ENCODE data around the gene UCP2. TPM values are rescaled to one million over a fixed set of nuclear protein-coding genes. Genes with fewer than 3 reads are reported as not detected.

The UCP2 gene
- total RNA-seq, 1 experiment from 2014 or later: 54.0 TPM

- TF ChIP-seq E2F5 (CRISPR knock-in tag; IDR thresholded peaks at IDR 0.05) (peak; percentile 94), ZNF232 (CRISPR knock-in tag; IDR thresholded peaks at IDR 0.05) (no peak), RELA (CRISPR knock-in tag; IDR thresholded peaks at IDR 0.05; ENCODE audit: borderline replicate concordance) (0 out of 2 replicates have a peak, but pooled peaks have one; percentile 56), PRRX2 (CRISPR knock-in tag; IDR thresholded peaks at IDR 0.05) (no peak), GABPB1 (CRISPR knock-in tag; IDR thresholded peaks at IDR 0.05) (peak; percentile 74; the same call in 1 of the 2 replicates), ZNF138 (CRISPR knock-in tag; conservative IDR thresholded peaks at IDR 0.05) (no peak), FOXP1 (CRISPR knock-in tag; IDR thresholded peaks at IDR 0.05; ENCODE audit: borderline replicate concordance) (peak; percentile 96), HMGXB4 (CRISPR knock-in tag; IDR thresholded peaks at IDR 0.05) (peak; percentile 66; the same call in 1 of the 2 replicates), ZNF121 (CRISPR knock-in tag; IDR thresholded peaks at IDR 0.05) (no peak), CBFB (CRISPR knock-in tag; IDR thresholded peaks at IDR 0.05; ENCODE audit: low read depth) (no peak), GTF2I (CRISPR knock-in tag; conservative IDR thresholded peaks at IDR 0.05) (no peak), HMGA2 (CRISPR knock-in tag; IDR thresholded peaks at IDR 0.05) (no peak), KAT7 (CRISPR knock-in tag; IDR thresholded peaks at IDR 0.05; ENCODE audit: borderline replicate concordance) (peak; percentile 40; the same call in 1 of the 2 replicates), ZNF317 (CRISPR knock-in tag; IDR thresholded peaks at IDR 0.05; ENCODE audit: borderline replicate concordance, low read depth) (no peak), SMAD3 (CRISPR knock-in tag; IDR thresholded peaks at IDR 0.05; ENCODE audit: borderline replicate concordance) (no peak; the same call in 1 of the 2 replicates), NFE2L1 (CRISPR knock-in tag; IDR thresholded peaks at IDR 0.05) (peak; percentile 75; the same call in 1 of the 2 replicates), GRHL2 (CRISPR knock-in tag; IDR thresholded peaks at IDR 0.05; ENCODE audit: insufficient replicate concordance, severe bottlenecking) (no peak), ATF6 (CRISPR knock-in tag; IDR thresholded peaks at IDR 0.05) (no peak), ZNF416 (CRISPR knock-in tag; IDR thresholded peaks at IDR 0.05) (no peak), ZNF263 (CRISPR knock-in tag; IDR thresholded peaks at IDR 0.05; ENCODE audit: low read depth) (no peak), PRDM15 (CRISPR knock-in tag; IDR thresholded peaks at IDR 0.05) (0 out of 2 replicates have a peak, but pooled peaks have one; percentile 8), TP53 (CRISPR knock-in tag; IDR thresholded peaks at IDR 0.05) (0 out of 2 replicates have a peak, but pooled peaks have one; percentile 52), TCF7 (CRISPR knock-in tag; IDR thresholded peaks at IDR 0.05; ENCODE audit: low read depth) (peak; percentile 53; the same call in 1 of the 2 replicates)
- TF ChIP-seq, protein P1, sequence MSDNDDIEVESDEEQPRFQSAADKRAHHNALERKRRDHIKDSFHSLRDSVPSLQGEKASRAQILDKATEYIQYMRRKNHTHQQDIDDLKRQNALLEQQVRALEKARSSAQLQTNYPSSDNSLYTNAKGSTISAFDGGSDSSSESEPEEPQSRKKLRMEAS (CRISPR knock-in tag; IDR thresholded peaks at IDR 0.05): peak; percentile 93
- TF ChIP-seq, protein P2, sequence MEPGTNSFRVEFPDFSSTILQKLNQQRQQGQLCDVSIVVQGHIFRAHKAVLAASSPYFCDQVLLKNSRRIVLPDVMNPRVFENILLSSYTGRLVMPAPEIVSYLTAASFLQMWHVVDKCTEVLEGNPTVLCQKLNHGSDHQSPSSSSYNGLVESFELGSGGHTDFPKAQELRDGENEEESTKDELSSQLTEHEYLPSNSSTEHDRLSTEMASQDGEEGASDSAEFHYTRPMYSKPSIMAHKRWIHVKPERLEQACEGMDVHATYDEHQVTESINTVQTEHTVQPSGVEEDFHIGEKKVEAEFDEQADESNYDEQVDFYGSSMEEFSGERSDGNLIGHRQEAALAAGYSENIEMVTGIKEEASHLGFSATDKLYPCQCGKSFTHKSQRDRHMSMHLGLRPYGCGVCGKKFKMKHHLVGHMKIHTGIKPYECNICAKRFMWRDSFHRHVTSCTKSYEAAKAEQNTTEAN (CRISPR knock-in tag; IDR thresholded peaks at IDR 0.05): peak; percentile 93
- TF ChIP-seq, protein P3, sequence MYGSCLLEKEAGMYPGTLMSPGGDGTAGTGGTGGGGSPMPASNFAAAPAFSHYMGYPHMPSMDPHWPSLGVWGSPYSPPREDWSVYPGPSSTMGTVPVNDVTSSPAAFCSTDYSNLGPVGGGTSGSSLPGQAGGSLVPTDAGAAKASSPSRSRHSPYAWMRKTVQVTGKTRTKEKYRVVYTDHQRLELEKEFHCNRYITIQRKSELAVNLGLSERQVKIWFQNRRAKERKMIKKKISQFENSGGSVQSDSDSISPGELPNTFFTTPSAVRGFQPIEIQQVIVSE (CRISPR knock-in tag; IDR thresholded peaks at IDR 0.05; ENCODE audit: borderline replicate concordance): no peak
- TF ChIP-seq, protein P4, sequence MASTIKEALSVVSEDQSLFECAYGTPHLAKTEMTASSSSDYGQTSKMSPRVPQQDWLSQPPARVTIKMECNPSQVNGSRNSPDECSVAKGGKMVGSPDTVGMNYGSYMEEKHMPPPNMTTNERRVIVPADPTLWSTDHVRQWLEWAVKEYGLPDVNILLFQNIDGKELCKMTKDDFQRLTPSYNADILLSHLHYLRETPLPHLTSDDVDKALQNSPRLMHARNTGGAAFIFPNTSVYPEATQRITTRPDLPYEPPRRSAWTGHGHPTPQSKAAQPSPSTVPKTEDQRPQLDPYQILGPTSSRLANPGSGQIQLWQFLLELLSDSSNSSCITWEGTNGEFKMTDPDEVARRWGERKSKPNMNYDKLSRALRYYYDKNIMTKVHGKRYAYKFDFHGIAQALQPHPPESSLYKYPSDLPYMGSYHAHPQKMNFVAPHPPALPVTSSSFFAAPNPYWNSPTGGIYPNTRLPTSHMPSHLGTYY (CRISPR knock-in tag; IDR thresholded peaks at IDR 0.05): no peak
These were observed 522 bp upstream of the UCP2 start (continued) for GRCh38 chr11:73982990-73983740.

Data from WTC11 (cell line).